Esophagus squamous epithelium (tissue), 4 donors: ENCODE data around the gene ARL2.

Experiments
- POLR2A ChIP-seq, 4 donors: fragments of 450-650 bp; IDR thresholded peaks; one replicate each; pipeline ENCODE4 v1.6.1; 2017; ENCODE audit warnings: antibody characterized with exemption in 4 of 4, mild to moderate bottlenecking in 4 of 4, moderate library complexity in 3 of 4
- TF ChIP-seq, protein P1 (sequence below), 6 experiments: fragments of 450-650 bp in 4 of 6; fragments of 200-600 bp in 2 of 6; sonication (generic) in 2 of 6; IDR thresholded peaks; one replicate each; pipeline ENCODE4 v1.5.1; 2016 to 2019; ENCODE audit warnings: antibody characterized with exemption in 6 of 6, mild to moderate bottlenecking in 4 of 6, moderate library complexity in 4 of 6

DNA sequence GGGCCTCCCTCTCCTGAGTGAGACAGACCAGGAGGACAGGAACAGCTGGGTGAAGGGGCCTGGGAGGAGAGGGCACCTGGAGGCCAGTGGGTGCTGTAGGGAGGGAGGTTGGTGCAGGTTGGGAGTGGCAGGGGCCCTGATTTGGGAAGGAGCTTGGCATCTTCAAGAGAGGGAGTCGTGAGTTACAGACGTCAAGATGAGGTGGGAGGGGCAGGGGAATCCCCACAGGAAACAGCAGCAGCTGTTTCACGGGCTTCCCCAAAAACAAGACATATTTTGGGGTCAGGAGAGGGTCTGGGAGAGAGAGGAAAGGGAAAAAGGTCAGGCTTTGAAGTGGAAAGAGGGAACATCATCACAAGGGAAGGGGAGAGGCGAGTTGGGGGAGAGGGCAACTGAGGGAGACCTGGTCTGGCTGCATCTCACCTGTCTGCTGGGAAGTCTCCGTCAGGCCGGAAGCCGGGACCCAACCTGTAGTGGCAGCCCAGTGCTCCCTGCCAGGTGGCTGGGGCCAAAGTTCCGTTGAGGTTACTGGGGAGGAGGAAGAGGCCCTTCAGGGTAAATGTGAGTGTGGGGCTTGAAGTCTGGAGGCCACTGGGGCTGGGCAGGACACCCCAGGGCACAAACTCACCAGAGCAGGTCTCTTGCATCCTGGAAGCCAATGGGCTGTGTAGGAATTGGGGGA, 40.0 kb downstream of the ARL2 start:
- TF ChIP-seq, protein P1, sequence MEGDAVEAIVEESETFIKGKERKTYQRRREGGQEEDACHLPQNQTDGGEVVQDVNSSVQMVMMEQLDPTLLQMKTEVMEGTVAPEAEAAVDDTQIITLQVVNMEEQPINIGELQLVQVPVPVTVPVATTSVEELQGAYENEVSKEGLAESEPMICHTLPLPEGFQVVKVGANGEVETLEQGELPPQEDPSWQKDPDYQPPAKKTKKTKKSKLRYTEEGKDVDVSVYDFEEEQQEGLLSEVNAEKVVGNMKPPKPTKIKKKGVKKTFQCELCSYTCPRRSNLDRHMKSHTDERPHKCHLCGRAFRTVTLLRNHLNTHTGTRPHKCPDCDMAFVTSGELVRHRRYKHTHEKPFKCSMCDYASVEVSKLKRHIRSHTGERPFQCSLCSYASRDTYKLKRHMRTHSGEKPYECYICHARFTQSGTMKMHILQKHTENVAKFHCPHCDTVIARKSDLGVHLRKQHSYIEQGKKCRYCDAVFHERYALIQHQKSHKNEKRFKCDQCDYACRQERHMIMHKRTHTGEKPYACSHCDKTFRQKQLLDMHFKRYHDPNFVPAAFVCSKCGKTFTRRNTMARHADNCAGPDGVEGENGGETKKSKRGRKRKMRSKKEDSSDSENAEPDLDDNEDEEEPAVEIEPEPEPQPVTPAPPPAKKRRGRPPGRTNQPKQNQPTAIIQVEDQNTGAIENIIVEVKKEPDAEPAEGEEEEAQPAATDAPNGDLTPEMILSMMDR (IDR thresholded peaks at IDR 0.05) = no peak
- no peak for TF ChIP-seq POLR2A (IDR thresholded peaks at IDR 0.05)
